Heart right ventricle (tissue), 16 donors: ENCODE measurements around the gene PLBD2. TPM values are rescaled to one million over a fixed set of nuclear protein-coding genes. Genes with fewer than 3 reads are reported as not detected.
A peak's percentile ranks its signal among the peaks of the same experiment; 100 is the strongest.

Experiments
- ATAC-seq, 8 donors: fragments of 200-7000 bp; cut with Tn5 transposase; one replicate each; pipeline ENCODE4 v1.9.1; 2020; ENCODE audit warnings: mild to moderate bottlenecking in 8 of 8, moderate library complexity in 8 of 8, moderate number of reproducible peaks in 1 of 8
- DNase-seq, 2 donors: peaks; one replicate each; pipeline ENCODE4 v3.0.0-alpha.2; 2020
- H3K27ac ChIP-seq, 10 donors: fragments of 200-600 bp; sonication (generic) in 2 of 10; one replicate each; pipeline versions ENCODE4 v1.5.0 to v1.8.0; 2020 to 2022; ENCODE audit warnings: mild to moderate bottlenecking in 3 of 10
- H3K27me3 ChIP-seq, 7 donors: fragments of 200-600 bp; one replicate each; pipeline ENCODE4 v1.8.0; 2021 to 2022; ENCODE audit warnings: mild to moderate bottlenecking in 2 of 7
- H3K36me3 ChIP-seq, 9 donors: fragments of 200-600 bp; sonication (generic) in 1 of 9; one replicate each; pipeline versions ENCODE4 v1.5.0 to v1.8.0; 2020 to 2022; ENCODE audit warnings: mild to moderate bottlenecking in 2 of 9
- H3K4me1 ChIP-seq, 9 donors: fragments of 200-600 bp; sonication (generic) in 1 of 9; one replicate each; pipeline versions ENCODE4 v1.5.0 to v1.8.0; 2020 to 2022; ENCODE audit warnings: mild to moderate bottlenecking in 4 of 9
- H3K4me3 ChIP-seq, 10 donors: fragments of 200-600 bp; sonication (generic) in 2 of 10; one replicate each; pipeline versions ENCODE4 v1.5.0 to v1.8.0; 2020 to 2022; ENCODE audit warnings: mild to moderate bottlenecking in 7 of 10, moderate library complexity in 2 of 10
- H3K9me3 ChIP-seq, 11 donors: fragments of 200-600 bp in 10 of 11; sonication (generic) in 2 of 11; one replicate each; pipeline versions ENCODE4 v1.5.0 to v1.8.0; 2013 to 2022; ENCODE audit warnings: mild to moderate bottlenecking in 2 of 11, control low read depth in 1 of 11, moderate library complexity in 1 of 11
- CTCF ChIP-seq, 9 donors: fragments of 200-600 bp; sonication (generic) in 2 of 9; IDR thresholded peaks; one replicate each; pipeline versions ENCODE4 v1.5.0 to v1.8.0; 2021 to 2022; ENCODE audit warnings: antibody characterized with exemption in 9 of 9, mild to moderate bottlenecking in 5 of 9, moderate library complexity in 1 of 9
- WGBS, 2 donors: extraction: QIAGEN DNeasy Blood & Tissue Kit; methylation state at CpG; one replicate each; pipeline ENCODE4 v1.1.7; 2013; ENCODE audit warnings: inconsistent platforms in 1 of 2; 5-methylcytosine and 5-hydroxymethylcytosine counted together
- intact Hi-C, 10 donors: fragments of 100-400 bp; cut with DNase I; formaldehyde crosslinking; loops; one replicate each; pipeline versions ENCODE4 v1.11.1 to v1.14.2; 2022
- polyA plus RNA-seq, 2 donors: library from polyadenylated mRNA; stranded (reverse); fragments of 200-250 nt; gene quantifications; one replicate each; pipeline ENCODE4 v1.2.3, GENCODE V29; 2013
- total RNA-seq, 10 donors: library from RNA; stranded (reverse); fragmentation: NEBNext Ultra II Directional in 3 of 10; extraction: Animal tissue kit (Norgen Biotek cat#: 25700) in 3 of 10; gene quantifications; one replicate each; pipeline versions ENCODE4 v1.2.1 to v1.2.4, GENCODE V29; 2021 to 2023
- donor health status: Arrhythmogenic right ventricular cardiomyopathy.
- donor health status: ischemic (EF 13 %, LVEDD 7.1; RV severe dilation, severe dysfunction).
- donor health status: healthy with polysubstance abuse.
- donor health status: DM: no; HTN: yes; CAD: no.
- donor health status: DM: no; HTN: no; CAD: no.
- donor health status: ischemic (EF 25% LVEDD 6.9; RV normal size, moderate dysfunction).
- donor health status: ischemic (EF 25% LVEDD 5.7; RV mildly dilated, moderate dysfunction).
- donor health status: healthy.
- donor health status: DM: yes; HTN: yes; CAD: no.
- donor health status: Ischemic cardiomyopathy.
- donor health status: ischemic (EF 35%, LVEDD 5.7; RV mildly dilated, moderate dysfunction).
- donor health status: nonischemic (EF 11% LVEDD 7.7; RV severe dilation, severe dysfunction).
- donor health status: DM: yes; HTN: yes; CAD: no.
- donor health status: PGD.
- donor health status: ischemic (EF 29% LVEDD 5.4; RV normal size, mild dysfunction).
- donor health status: nonischemic (EF 23%, LVEDD 6.1; RV moderate dilation, normal function).

Gene PLBD2
- total and polyA plus RNA-seq, 12 donors, result 13.0 to 53.9 (median 35.4) TPM

GRCh38 chr12:113422030-113422885 lies 63.9 kb downstream of the PLBD2 start, which contains the start of gene SDSL:
Gene SDSL, plus strand, starts transcription at chr12:113422380. Its CDS starts 5,603 bp downstream, at chr12:113427983.
- no peaks in the 10 kb centered on the region for H3K36me3 ChIP-seq
- intact Hi-C loops, result loop anchor here in 8 of 10 donors (2.0 to 10.0 kb wide), 5 partner anchors 107 to 227 kb away; no protein-coding TSS in a partner anchor
- H3K4me1 ChIP-seq, result peaks cover 0 to 44% (median 9%) of the 10 kb centered on the region in 9 donors
- ATAC-seq (peak; percentile 82 to 93 (median 90)), DNase-seq (peak; percentile 56 to 68)
- H3K27ac ChIP-seq, result peak within 1 kb of the TSS in 6 of 10 donors; percentile 73 to 93 (median 80)
- no peaks in the 10 kb centered on the region for H3K9me3 ChIP-seq
- H3K4me3 ChIP-seq, result peak within 1 kb of the TSS in 9 of 10 donors; percentile 18 to 71 (median 60)
- no peak for TF ChIP-seq CTCF (IDR thresholded peaks at IDR 0.05)
- WGBS, 2 donors, result 8 to 9% methylated on average over 13 of the region's 13 CpGs
- no peaks in the 10 kb centered on the region for H3K27me3 ChIP-seq

- Histone ChIP-seq H3K4me1 (peaks cover 0 to 38% (median 9%) of the 10 kb centered on the region in 9 donors), H3K27ac (peak overlapping the region in 6 of 10 donors; percentile 73 to 93 (median 80)), H3K27me3 (peaks cover 0 to 5% (median 0%) of the 10 kb centered on the region in 7 donors), H3K9me3 (no peaks in the 10 kb centered on the region), H3K36me3 (no peaks in the 10 kb centered on the region), H3K4me3 (peak overlapping the region in 9 of 10 donors; percentile 18 to 71 (median 60))
- peak in 2 of 8 donors; percentile 10 to 16 for ATAC-seq
- 77 to 86% methylated on average over 6 of the region's 6 CpGs for WGBS, 2 donors
- intact Hi-C loops, result loop anchor here in 8 of 10 donors (2.0 to 10.0 kb wide), 5 partner anchors 108 to 228 kb away; no protein-coding TSS in a partner anchor
- no peak for DNase-seq
- no peak for TF ChIP-seq CTCF (IDR thresholded peaks at IDR 0.05)
Measured at GRCh38 chr12:113422886-113423669, 64.7 kb downstream of the PLBD2 start.

- DNase-seq (no peak), ATAC-seq (no peak)
- Histone ChIP-seq H3K27ac (no peak overlapping the region), H3K36me3 (no peaks in the 10 kb centered on the region), H3K4me1 (peaks cover 0 to 29% (median 9%) of the 10 kb centered on the region in 9 donors), H3K4me3 (no peak overlapping the region), H3K27me3 (peaks cover 0 to 5% (median 0%) of the 10 kb centered on the region in 7 donors), H3K9me3 (no peaks in the 10 kb centered on the region)
- 85 to 87% methylated on average over 1 of the region's 1 CpG for WGBS, 2 donors
- no peak for TF ChIP-seq CTCF (IDR thresholded peaks at IDR 0.05)
- intact Hi-C loops, result loop anchor here in 9 of 10 donors (2.0 to 10.0 kb wide), 5 partner anchors 110 to 230 kb away; no protein-coding TSS in a partner anchor
Measured at GRCh38 chr12:113424456-113424855, 66.1 kb downstream of the PLBD2 start.
